Epithelial cell of prostate (primary cell): Measurements from ENCODE around the gene CSNK1G1.

Experiments used
- DNase-seq: peaks from one replicate; pipeline ENCODE4 v3.0.0-alpha.2; 2011; ENCODE audit warnings: low read depth, low spot score
- H3K27ac ChIP-seq: fragments of 450-650 bp; 2 replicates; pipeline ENCODE4 v1.5.1; 2017; ENCODE audit warnings: mild to moderate bottlenecking

Gene CSNK1G1

GRCh38 chr15:64216196-64216595, 139.8 kb downstream of the CSNK1G1 start:
- no peak for DNase-seq
- H3K27ac ChIP-seq: no peak overlapping the region

DNA sequence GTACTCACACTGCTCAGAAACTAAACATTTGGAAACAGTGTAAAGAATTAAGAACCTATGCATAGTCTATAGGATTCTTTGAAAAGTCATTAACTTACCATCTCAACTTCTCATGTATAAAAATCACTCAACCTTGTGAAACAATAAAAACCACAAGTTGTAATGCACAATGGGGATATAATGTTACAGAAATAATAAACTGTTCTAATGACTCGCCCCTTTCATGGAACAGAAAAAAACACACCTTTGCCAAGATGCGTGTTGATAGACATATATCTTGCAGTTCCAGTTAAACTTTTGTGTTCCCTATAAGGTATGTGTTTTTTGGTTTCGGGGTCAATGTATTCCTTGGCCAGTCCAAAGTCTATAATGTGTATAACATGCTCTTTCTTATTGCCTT, 142.3 kb downstream of the CSNK1G1 start:
- DNase-seq: no peak
- H3K27ac ChIP-seq: no peak overlapping the region

DNA sequence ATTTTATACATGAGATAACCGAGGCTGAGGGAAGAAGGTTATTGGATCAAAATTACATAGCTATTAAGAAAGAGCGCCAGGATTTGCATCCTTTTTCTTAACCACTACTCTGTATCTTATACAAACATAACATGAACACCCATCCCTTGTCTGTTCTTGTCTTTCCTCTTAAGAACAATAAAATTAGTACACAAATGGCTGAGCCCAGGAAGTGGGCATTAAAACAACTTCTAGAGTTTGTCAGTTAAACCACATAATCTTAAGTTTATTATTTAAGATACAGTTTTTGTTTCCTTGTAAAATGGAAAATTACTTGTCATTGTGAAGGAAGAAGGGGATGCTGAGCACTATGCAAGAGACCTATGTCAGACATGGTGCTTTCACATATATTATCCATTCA, 144.3 kb downstream of the CSNK1G1 start:
- no peak for DNase-seq
- no peak overlapping the region for H3K27ac ChIP-seq

DNA sequence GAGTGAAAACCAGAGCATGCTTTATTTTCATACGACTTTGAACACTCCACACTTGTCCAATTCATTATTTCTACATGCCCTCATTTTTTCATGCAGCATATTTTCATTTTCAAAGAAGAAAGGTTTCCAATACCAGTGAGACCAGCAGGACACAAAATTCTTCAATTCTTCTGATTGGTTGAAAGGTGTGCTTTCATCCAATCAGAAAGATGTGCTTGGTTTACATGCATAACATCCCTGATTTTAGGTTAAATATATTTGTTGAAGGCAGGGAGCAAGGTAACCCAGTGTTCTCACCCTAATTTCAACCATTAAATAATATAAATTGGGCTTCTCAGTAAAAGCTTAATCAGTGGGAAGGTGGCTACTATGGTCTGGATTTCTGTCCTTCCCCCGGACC, 145.6 kb downstream of the CSNK1G1 start:
- no peak for DNase-seq
- no peak overlapping the region for H3K27ac ChIP-seq

GRCh38 chr15:64209680-64210334, 146.2 kb downstream of the CSNK1G1 start:
- no peak overlapping the region for H3K27ac ChIP-seq
- no peak for DNase-seq

DNA sequence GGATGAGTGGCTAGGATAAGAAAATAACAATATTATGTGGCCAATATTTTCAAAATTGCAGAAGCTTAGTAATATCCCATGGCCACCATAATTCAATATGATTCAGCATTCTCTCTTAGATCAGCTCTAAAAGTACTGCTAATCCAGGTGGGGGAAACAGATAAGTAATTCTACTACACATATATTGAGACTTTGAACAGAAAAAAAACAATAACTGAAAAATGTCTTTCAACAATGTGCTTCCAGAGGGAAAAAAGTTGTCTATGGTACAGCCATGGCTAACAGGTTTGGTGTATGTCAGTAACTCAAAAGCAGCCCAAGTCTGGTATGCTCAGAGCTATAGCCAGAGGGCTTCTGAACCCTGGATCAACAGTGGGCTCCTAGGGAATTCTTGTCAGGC, 150.8 kb downstream of the CSNK1G1 start:
- H3K27ac ChIP-seq: no peak overlapping the region
- no peak for DNase-seq

GRCh38 chr15:64197425-64197824, 158.5 kb downstream of the CSNK1G1 start:
- no peak for DNase-seq
- no peak overlapping the region for H3K27ac ChIP-seq

- H3K27ac ChIP-seq: no peak overlapping the region
- no peak for DNase-seq
Measured at GRCh38 chr15:64193971-64194370, 162.0 kb downstream of the CSNK1G1 start.

GRCh38 chr15:64191971-64192830, 163.8 kb downstream of the CSNK1G1 start:
- H3K27ac ChIP-seq: no peak overlapping the region
- no peak for DNase-seq

GRCh38 chr15:64187396-64188191, 168.4 kb downstream of the CSNK1G1 start:
- H3K27ac ChIP-seq: peak overlapping the region; percentile 87
- peak; percentile 91 for DNase-seq

GRCh38 chr15:64185146-64185911, 170.6 kb downstream of the CSNK1G1 start:
- no peak for DNase-seq
- H3K27ac ChIP-seq: no peak overlapping the region

DNA sequence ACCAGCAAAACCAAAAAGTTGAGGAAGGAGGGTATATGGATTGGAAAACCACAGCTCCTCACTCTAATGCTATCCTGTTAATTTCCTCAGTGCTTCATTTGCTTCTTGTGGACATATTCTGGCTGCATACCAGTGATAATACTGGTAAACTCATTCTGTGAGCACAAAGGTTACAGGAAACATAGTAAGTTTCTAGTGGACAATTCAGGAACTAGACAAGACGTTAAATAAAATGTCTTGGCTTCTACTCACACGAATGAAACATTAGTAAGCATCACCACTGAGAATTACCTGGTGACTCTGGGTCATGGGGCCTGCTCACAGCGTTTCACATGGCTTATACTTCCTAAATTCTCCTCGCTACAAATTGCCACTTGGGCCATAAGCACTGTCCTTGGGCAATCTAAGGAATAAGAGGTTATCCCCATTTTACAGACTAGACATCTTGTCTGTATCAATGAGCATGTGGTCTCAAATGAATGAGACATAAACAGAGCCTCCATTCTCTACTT, 173.1 kb downstream of the CSNK1G1 start:
- H3K27ac ChIP-seq: no peak overlapping the region
- DNase-seq: no peak

- H3K27ac ChIP-seq: no peak overlapping the region
- no peak for DNase-seq
Measured at GRCh38 chr15:64180235-64180824, 175.6 kb downstream of the CSNK1G1 start.

DNA sequence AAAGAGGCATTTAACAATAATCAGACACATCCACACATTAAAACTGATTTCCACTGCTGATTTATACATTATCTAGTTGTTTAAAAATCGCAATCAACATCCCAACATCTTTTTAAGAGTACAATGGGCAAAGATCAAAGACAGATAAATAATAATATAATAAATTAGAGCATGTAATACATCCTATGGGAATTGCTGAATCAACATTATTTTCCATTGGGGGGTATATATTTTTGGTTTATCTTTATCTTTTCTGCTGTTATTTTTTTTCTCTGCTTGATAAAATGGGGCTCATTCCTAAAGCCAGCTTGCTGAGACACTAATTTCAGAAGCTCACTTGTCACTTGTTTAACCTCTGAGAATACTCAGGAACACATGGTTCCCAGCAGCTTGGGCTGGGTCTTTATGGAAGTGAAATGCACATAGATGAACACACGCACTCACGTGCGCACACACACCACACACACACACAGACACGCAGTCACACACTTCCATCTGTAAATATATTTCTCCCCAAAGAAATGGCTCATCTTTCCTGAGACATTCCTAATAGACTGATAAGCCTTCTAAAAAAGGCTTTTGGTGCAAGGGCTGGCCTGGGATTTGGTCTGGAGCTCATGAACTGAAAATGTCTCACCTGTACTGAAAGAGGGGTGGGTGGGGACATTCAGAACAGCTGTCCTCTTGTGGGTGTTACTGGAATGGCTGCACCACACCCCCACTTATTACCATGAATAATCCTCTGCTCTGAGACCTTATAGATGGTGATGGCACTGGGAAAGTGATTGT, 189.7 kb downstream of the CSNK1G1 start:
- no peak overlapping the region for H3K27ac ChIP-seq
- DNase-seq: no peak

GRCh38 chr15:64164436-64164835, 191.5 kb downstream of the CSNK1G1 start:
- peak overlapping the region; percentile 81 for H3K27ac ChIP-seq

DNA sequence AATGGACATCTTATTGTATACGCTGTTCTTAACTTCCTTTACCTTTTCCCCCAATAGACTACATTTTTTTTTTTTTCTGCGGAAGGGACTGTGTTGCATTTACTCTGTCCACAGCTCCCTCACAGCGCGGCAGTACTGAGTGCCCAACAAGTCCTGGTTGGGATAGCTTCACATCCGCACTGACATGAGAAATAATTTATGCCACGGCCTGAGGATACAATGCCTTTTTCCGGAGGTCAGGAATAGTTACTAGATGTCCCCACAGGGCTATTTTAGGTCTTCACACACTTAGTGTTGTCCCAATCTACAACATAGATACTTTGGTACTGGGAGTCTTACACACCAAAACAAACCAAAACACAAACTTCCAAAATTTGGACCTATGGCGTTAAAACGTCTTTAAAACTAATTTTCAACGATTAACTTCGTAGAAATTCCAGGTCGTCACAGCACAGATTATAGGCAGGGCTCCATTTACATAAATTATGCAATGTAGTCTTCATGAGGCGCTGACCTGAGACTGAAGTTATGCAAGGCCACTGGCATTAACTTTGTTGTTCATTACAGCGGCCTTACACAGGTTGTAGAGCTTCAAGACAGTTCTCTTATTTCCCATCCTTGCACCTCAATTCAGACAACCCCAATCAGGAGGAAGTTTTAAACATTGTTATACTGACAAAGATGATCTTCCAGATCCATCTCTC, 192.2 kb downstream of the CSNK1G1 start:
- DNase-seq: no peak
- H3K27ac ChIP-seq: peak overlapping the region; percentile 81

More at GRCh38 chr15:64164436-64164835, 191.5 kb downstream of the CSNK1G1 start:
- no peak for DNase-seq

DNA sequence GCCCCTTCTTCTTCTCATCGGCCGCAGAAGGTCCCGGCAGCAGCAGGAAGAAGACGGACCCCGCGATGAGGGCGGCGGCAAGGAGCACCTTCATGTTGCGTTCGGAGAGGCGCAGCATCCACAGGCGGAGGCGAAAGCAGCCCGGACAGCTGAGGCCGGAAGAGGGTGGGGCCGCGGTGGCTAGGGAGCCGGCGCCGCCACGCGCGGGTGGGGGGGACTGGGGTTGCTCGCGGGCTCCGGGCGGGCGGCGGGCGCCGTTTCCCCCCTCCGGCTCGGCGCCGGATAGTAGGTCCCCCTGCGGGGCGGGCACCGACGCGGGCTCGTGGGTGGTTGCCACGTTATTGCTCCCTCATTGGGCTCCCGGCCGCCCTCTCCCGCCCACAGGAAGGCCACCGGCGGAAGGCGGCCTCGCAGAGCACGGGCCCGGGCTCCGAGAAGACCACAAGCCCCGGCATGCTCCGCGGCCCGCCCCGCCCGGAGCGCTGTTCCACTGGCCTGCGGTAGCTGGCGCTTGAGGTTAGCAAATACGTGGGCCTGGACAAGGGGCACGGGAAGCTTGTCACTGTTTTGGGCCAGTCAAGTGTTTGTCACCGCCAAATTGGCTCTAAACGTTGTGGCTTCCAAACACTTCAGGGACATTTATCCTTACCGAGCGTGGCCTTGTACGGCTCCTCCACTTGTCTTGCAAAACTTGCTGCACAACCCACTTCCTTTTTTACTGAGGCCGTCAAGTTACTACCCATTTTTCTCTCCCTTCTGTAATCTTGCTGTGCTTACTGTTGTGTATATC, 192.9 kb downstream of the CSNK1G1 start, which contains the start of gene PPIB:
TSS of gene PPIB (minus strand) at position 154 of the 790 bp plus-strand sequence. CDS start at position 118, 36 bp downstream.
- peak within 1 kb of the TSS; percentile 81 for H3K27ac ChIP-seq
- DNase-seq: peak; percentile 84
